Measurements from ENCODE around the gene SIX3.
A peak's percentile ranks its signal among the peaks of the same experiment; 100 is the strongest.

SIX3 gene

DNA sequence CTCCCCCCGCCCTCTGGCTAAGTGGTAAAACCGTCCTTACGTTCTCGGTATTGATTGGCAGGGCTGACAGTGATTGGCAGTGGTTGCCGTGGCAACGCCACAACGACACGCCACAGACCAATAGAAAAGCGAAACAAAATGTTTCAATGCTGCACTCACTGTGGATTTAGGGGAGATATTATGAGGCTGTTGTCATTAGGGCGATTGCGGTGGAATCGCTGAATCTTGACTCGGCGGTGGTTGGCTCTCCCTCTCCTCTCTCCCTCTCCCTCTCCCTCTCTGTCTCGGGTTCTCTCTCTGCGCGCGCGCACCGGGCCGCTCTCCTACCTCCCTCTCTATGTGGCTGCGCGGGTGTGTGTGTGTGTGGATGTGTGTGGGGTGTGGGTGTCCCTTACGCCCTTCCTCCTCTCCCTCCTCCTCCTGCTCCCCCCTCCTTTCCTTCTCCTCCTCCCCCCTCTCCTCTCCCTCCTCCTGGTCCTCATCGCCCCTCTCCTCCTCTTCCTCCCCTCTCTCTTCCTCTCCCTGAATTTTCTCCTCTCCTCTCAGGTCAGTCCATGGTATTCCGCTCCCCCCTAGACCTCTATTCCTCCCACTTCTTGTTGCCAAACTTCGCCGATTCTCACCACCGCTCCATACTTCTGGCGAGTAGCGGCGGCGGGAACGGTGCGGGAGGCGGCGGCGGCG lies at the start of gene SIX3:
Gene SIX3 (plus strand): TSS at position 152 of the 684 bp plus-strand sequence. CDS start 403 bp downstream, at position 555.
- no peak for DNase-seq (ENCODE audit: low read depth)
- peak within 1 kb of the TSS; percentile 32 for H3K4me3 ChIP-seq (ENCODE audit: control insufficient read depth, low read depth, low read length)
- TF ChIP-seq, protein P1, sequence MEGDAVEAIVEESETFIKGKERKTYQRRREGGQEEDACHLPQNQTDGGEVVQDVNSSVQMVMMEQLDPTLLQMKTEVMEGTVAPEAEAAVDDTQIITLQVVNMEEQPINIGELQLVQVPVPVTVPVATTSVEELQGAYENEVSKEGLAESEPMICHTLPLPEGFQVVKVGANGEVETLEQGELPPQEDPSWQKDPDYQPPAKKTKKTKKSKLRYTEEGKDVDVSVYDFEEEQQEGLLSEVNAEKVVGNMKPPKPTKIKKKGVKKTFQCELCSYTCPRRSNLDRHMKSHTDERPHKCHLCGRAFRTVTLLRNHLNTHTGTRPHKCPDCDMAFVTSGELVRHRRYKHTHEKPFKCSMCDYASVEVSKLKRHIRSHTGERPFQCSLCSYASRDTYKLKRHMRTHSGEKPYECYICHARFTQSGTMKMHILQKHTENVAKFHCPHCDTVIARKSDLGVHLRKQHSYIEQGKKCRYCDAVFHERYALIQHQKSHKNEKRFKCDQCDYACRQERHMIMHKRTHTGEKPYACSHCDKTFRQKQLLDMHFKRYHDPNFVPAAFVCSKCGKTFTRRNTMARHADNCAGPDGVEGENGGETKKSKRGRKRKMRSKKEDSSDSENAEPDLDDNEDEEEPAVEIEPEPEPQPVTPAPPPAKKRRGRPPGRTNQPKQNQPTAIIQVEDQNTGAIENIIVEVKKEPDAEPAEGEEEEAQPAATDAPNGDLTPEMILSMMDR (conservative IDR thresholded peaks at IDR 0.05; ENCODE audit: control insufficient read depth, insufficient read depth, low read depth, low read length), result no peak

DNA sequence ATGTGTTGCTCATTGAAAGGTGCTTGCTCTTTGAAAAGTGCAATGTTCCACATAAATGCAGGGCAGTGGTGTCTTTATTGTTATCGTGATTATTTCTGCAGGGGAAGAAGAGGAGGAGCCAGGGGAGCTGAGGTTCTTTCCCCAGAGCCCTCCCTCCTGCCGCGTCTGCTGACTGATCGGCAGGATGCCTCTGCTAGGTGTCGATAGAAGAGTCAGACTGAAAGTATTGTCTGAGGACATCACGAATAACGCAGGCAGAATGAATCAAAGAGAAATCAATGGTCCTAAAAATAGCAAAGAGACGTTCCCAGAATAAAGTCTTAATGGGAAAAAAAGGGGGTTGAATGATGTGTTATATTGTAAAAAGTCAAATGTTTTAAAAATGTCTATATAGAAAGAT lies 47.4 kb upstream of the SIX3 start:
- TF ChIP-seq, protein P1 (conservative IDR thresholded peaks at IDR 0.05; ENCODE audit: control insufficient read depth, insufficient read depth, low read depth, low read length), result no peak
- no peak for DNase-seq (ENCODE audit: low read depth)

DNA sequence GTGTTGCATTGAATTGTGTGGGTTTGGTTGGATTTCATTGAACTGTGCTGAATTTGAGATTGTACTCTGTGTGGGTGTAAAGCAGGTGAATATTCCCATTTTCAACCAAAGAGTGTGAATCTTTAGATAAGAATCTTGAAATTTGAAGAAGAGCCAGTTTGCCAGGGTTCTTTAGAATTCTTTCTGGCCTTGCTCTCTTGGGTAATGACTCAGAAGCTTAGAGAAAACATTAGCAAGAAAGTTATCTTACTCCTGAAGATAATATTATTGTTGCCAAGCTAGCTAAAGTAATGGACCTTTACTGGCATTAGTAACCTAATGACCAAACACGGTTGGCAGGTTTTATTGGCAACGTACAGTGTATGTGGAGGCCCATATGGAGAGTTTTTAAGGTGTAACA lies 46.4 kb upstream of the SIX3 start:
- TF ChIP-seq, protein P1 (conservative IDR thresholded peaks at IDR 0.05; ENCODE audit: control insufficient read depth, insufficient read depth, low read depth, low read length), result no peak
- peak; percentile 56 for DNase-seq (ENCODE audit: low read depth)
- no peak overlapping the region for H3K4me3 ChIP-seq (ENCODE audit: control insufficient read depth, low read depth, low read length)

More for the DNA sequence above, 47.4 kb upstream of the SIX3 start:
- H3K4me3 ChIP-seq (ENCODE audit: control insufficient read depth, low read depth, low read length), result no peak overlapping the region

DNA sequence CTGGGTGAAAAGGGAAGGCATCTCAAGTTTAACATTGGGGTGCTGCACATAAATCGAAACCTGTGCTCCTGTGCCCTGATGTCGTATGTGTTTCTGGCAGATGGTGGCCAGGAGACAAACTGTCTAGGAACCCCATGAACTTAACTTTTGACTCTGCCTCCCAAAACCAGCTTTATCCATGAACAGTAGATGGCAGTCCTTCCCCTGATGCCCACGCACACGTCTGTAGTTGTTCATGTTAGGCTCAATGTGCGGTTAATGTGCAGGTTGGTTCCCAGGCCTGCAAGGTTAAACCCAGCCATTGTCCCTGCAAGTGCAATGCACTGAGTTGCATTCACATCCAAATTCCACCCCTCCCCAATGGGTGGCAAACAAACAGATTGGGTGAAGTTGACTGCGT lies 44.1 kb upstream of the SIX3 start:
- H3K4me3 ChIP-seq (ENCODE audit: control insufficient read depth, low read depth, low read length), result no peak overlapping the region
- no peak for DNase-seq (ENCODE audit: low read depth)
- TF ChIP-seq, protein P1 (conservative IDR thresholded peaks at IDR 0.05; ENCODE audit: control insufficient read depth, insufficient read depth, low read depth, low read length), result no peak

DNA sequence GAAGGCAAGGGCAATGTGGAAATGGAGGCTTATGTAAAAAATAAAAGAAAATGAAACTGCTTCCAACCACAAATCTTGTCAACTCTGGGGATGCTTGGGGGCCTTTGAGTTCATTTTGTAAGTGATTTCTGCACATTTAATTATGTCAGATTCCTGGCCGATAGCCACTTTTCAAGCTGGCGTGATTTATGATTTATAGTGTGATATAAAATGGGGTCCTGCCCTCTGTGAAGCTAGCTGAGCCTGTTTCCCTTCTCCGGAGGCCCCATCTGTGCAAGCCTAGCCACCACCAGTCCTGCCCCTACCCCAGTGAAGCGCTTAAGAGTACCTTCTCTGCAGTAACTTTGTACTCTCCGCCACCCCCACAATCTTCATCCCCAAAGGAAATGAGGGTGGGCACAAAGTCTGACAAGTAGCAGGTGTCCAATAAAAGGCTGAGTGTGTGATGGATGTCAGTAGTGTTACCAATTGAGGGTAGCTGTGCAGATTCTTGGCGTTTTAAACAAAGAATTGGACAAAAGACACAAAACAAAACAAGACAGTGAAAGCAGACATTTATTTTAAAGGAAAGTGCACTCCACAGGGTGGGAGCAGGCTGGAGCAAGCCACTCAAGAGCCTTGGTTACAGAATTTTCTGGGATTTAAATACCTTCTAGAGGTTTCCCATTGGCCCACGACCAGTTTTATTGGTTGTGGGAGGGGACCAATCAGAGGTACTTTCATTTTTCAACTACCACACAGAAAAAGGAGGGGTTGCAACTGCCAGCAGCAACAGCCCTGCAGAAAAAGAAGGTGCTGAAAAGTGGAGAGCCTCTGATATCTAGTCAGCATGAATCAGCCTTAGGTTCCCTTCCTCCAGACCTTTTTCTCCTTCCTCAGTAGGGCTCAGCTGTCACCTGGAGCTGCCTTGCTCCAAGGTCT lies 39.0 kb upstream of the SIX3 start:
- H3K4me3 ChIP-seq (ENCODE audit: control insufficient read depth, low read depth, low read length), result no peak overlapping the region
- no peak for DNase-seq (ENCODE audit: low read depth)
- TF ChIP-seq, protein P1 (conservative IDR thresholded peaks at IDR 0.05; ENCODE audit: control insufficient read depth, insufficient read depth, low read depth, low read length), result no peak

DNA sequence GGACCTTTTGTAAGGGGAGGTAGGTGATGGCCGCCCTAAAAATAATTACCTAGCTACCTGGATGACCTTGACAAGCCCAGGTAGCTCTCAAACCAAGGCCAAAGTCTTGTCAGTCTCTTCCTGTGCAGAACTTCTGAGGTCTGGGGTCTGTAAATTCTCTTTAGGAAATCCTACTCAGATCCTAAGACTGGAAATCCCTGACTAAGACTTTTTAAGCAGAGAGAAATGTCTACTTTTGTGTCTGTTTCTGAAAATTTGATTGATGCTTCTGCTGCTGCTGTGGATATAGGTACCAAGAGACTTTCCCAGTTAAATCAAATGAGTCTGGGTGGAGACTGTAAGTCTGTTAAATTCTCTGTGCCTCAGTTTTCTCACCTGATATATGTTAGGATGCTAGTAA lies 36.9 kb upstream of the SIX3 start:
- DNase-seq (ENCODE audit: low read depth), result no peak
- no peak overlapping the region for H3K4me3 ChIP-seq (ENCODE audit: control insufficient read depth, low read depth, low read length)
- TF ChIP-seq, protein P1 (conservative IDR thresholded peaks at IDR 0.05; ENCODE audit: control insufficient read depth, insufficient read depth, low read depth, low read length), result no peak

Measured in fibroblast of mammary gland (primary cell).